HG02588 (cell line): ENCODE data around the gene MUSK.
A peak's percentile ranks its signal among the peaks of the same experiment; 100 is the strongest.
"Not testable (repeated sequence)": the region's sequence is repeated elsewhere in the genome, so short reads cannot be mapped to it uniquely, and the experiment has no call there.

Source experiments
- ATAC-seq: cut with Tn5 transposase; IDR thresholded peaks from one replicate; pipeline ENCODE4 v1.9.1; 2021; ENCODE audit warnings: mild to moderate bottlenecking, moderate library complexity; ENCODE audit not compliant: unreplicated experiment

Gene MUSK

DNA sequence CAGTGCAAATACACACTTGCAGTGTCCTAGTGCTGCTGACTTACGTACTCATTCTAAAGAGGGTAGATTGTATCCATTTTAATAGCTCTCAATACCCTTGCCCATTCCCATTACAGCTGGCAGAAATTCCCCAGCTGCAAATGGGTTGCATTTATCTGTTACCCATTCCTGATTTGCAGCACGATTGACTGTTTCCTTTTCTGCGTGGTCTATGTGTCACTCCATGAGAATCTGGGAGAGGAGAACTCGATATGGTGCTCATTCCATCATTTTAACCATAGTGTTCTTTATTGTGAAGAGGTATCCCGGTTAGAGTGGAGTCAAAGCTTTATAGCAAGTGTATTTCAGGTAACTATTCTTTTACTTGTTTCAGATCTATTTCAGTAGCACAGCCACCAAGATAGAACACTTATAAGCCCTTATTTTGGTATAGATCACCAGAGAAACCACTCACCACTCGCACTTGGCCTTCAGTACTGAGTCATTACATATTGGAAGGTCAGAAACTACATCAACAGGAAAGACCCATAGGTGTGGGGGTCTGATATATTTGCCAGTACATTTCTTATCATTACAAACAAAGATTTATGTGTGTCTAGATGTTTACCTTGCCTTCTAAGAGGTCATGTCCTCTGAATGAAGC is 139.5 kb downstream of the MUSK start:
- peak; percentile 56 for ATAC-seq

DNA sequence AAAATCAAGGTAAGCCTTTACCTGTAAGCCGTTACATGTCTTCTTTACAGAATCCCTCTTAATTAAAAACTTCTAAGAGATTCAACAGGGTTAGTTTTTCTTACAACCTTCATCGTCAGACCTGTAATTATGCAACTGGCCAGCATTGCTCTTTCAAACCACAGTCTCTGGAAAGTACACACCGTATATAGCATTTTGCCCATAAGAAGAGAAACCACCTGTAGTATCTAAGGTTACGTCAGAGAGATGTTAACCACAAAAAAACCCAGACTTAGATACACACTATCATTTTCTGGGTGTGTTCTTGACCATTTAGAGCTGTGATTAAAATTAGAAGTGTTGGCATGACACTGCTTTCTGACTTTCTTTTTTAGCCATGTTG is 140.0 kb downstream of the MUSK start:
- ATAC-seq: peak; percentile 97

DNA sequence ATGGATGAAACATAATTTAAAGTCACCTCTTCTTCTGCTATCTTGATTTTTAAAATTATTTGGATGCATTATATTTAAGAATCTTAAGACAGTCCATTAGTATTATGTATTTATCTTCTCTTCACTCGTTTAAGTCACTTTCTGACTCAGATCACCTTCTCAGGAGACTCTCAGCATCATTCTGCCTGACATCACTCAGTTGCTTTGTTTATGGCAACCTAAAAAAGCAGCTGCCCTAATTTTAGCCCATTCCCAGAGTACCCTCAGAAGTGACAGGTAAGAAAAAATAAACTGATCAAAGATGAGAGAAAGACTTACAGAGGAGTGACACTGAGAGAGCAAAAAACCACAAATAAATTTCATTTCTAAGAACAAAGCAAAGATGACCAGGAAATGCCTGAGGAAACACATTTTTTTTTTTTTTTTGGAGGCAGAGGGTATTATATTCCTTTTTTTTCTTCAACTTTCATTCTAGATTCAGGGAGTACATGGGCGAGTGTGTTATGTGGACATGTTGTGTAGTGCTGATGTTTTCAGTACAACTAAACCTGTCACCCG is 140.5 kb downstream of the MUSK start:
- ATAC-seq: peak; percentile 43

DNA sequence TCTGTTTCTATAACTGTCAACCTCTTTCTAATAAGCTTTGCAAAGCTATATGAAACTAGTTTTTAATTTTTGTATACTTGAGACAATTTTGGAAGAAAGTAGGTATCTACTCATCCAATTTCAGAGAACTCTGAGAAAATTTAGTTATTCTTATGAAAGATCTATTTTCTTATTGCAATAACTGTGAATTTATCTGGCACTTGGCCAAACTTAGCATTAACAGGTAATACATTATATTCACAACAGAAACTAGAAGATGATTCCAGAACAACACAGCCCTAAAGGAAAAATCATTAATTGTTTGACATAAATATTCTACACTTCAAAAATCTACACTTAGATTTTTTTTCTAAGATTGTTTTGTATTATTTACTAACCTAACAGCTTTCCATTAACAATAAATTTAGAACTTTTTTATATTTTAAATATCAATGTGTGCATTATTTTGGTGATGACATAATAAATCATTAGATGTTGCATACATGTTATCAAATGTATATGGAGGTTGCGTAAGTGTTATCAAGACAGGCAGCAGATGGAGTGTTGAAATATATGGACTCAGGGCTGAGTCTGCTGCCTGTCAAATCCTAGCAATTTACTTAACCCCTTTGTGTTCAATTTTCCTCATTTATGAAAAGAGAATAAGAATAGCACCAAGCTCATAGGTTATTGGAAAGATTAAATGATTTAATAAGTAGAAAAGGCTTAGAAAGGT is 141.8 kb downstream of the MUSK start:
- ATAC-seq: no peak

DNA sequence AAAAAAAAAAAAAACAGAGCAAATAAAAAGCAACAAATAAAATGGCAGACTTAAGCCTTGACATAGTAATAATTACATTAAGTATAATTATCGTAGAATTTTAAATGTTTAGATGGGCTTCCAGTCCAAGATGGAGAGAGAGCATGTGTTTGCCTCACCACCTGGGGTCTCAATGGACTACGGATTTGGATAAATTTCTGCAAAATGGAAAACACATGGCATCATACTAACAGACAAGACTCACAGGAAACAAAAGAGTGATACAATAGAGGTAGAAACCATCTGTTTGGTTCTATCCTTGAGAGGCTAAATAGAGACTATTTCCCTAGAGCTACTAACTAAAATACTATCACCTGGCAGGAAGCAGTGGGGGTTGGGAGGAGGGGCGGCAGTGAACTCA is 144.3 kb downstream of the MUSK start:
- ATAC-seq: no peak

DNA sequence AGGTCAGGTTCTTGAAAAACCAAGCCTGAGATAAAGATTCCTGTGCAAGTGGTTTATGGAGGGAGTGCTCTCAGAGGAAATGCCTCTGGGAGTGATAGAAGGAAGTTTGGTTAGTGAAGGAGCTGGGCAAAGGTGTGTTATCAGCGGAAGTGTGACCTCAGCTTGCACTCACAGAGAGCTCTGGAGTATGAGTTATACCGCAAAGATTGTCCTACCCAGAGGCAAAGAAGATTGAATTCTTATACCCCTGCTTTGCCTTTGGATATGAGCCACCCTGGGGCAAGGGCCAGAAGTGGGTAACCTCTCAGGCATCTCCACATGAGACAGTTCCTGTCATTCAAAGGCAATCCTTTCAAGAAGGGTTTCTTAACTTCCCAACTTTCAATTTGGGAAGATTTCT is 145.6 kb downstream of the MUSK start:
- no peak for ATAC-seq

- ATAC-seq: no peak
These were observed 146.8 kb downstream of the MUSK start for GRCh38 chr9:110815361-110815760.

DNA sequence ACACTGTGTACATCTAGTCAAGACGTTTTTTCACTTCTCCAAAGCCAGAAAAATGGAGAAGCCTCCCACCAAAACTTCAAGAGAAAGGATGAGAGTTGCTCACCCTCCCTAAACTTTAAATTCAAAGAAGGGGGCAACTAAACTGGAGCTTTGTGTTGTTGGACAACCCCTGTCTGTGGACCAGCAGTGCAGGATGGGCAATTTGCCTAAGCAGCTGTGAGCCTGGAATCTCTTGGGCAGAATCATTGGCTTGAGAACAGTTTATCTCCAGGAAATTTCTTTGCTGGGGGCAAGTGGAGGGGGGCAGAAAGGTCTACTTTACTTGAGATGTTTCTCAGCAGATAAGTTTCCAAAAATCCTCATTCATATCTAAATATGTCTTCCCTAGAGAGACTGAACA is 151.8 kb downstream of the MUSK start:
- no peak for ATAC-seq

- peak; percentile 97 for ATAC-seq
These were observed 152.5 kb downstream of the MUSK start for GRCh38 chr9:110821064-110821463.

- ATAC-seq: not testable (repeated sequence)
These were observed 156.5 kb downstream of the MUSK start for GRCh38 chr9:110825129-110825528.

- no peak for ATAC-seq
These were observed 157.4 kb downstream of the MUSK start for GRCh38 chr9:110825950-110826349.

GRCh38 chr9:110826400-110826799 is 157.8 kb downstream of the MUSK start:
- not testable (repeated sequence) for ATAC-seq

DNA sequence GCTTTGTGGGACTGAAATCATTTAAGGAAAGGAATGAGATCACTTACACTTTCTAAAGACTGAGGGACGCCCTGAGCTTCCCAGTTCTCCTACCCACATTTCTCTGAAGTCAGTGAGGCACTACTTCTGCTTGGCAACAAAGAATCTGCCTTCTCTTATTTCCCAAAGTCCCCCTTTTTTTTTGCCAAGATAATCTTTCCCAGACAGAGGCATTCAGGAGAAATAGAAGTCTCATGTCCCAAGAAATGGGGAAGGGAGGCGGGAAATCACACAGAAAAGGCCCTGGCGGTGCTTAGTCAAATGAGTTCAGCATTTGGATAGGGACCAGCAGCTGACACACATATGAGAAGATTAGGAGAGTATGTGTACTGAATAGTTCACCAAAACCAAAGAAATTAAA is 159.7 kb downstream of the MUSK start:
- ATAC-seq: no peak

GRCh38 chr9:110830495-110830894 is 161.9 kb downstream of the MUSK start:
- ATAC-seq: no peak

DNA sequence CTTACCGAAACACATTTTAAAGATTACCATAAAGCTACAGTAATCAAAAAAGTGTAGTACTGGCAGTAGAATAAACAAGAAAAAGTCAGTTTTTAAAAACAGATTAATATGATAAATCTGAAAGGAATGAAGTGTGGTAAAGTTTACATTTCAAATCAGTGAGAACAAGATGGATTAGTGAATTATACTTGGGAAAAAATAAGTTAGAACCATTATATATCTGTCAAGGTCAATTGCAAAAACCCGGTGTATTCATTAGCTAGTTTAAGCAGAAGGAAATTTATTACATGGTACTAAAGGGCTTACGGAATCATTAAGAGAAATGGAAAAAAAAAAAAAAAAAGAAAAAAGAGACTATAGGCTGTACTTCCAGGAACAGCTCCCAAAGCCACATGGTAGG is 164.3 kb downstream of the MUSK start:
- no peak for ATAC-seq

DNA sequence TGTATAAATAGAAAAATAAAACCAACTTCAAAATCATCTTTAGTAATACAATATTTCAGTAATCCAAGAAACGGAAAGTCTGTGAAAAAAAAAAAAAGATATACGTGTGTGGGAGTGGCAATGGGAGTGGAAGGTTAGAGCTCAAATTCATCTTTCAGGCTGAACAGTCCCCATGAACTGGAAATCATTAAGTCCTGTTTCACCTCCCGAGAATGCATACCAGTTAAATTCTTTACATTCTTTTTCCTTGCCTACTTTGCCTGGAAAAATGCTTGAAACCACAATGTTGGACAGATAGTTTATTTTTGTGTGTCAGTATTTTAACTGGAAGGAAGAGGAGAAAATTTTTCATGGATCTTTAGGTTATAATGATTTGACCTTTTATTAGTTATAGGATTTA is 166.8 kb downstream of the MUSK start:
- no peak for ATAC-seq

DNA sequence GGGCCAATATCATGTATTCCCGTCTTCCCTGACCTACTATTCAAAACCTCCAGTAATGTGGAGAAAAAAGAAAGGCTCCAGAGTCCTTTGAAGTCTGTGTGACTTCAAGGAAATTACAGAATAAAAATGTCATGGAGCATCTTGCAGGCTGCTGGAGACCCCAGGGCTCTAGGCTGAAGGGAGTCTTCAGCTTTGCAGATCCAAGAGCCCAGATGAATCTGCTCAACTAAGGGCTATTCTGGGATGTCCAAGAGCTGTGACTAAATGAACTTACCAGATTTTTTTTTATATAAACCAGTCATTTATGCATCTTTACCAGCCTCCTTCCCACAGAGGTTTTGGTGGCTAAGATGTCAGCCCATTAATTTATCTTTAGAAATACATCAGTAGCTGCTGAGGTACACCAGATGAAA is 167.3 kb downstream of the MUSK start:
- no peak for ATAC-seq

GRCh38 chr9:110837401-110838005 is 168.9 kb downstream of the MUSK start:
- peak; percentile 84 for ATAC-seq

- no peak for ATAC-seq
These were observed 173.6 kb downstream of the MUSK start for GRCh38 chr9:110842169-110842568.

DNA sequence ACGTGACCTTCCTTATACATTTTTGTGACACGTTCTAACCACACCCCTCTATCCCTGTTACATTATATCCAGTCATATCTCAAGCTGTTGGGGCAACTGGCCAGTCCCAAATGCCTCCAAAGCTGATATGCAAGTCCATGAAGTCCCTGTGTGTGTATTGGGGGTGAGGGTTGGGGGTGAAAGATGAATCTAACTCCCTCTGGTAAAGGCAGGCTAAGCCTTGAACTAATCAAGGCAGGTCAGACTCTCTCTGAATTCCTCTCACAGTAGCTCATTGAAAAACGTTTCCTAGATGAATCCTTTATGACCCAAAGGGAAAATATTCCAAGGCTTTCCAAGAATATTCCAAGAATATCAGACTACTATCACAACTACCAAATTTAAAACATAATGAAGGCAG is 174.4 kb downstream of the MUSK start:
- ATAC-seq: no peak

DNA sequence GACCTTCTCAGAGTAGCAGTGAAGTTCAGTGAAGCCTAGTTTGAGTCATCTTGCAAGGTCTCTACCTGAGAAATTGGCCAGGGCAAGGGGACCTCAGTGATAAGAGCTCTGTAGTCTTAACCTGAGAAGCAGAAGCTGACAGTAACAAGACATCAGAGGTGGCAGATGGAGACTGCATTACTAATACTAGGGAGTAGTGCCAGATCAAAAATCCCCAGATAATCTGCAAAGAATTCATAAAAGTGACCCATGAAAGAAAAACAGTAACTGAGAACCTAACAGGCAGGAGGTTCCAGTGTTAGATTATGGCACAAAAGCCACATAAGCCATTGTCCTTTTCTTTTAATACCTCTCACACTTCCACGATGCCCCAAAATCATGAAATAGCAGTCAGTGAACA is 175.5 kb downstream of the MUSK start:
- no peak for ATAC-seq

DNA sequence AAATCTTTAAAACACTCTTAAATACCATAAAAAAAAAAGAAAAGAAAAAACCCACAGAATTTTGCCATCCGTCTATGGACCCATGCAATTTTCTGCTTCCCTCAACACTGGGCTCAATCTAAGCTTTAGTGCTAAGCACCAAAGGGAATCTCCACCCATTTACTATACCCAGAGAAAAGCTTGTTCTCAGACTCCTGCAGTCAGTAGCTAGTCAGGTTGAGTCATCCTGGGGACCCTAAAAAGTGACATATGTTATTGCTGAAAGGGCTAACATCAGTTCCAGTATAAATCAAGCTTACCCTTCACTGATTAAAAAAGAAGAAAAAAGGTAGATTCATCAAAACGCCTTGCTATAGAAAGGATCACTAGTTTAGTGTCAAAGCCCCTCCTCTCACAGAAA is 177.6 kb downstream of the MUSK start:
- ATAC-seq: no peak
